ENCODE data around the gene EPS8L1.
"Not testable (repeated sequence)": the region's sequence is repeated elsewhere in the genome, so short reads cannot be mapped to it uniquely, and the experiment has no call there.

EPS8L1 gene

GRCh38 chr19:55050749-55051532 is 24.7 kb upstream of the EPS8L1 start:
- DNase-seq = no peak

- no peak for DNase-seq
Observed at GRCh38 chr19:55053735-55054134, 21.9 kb upstream of the EPS8L1 start.

- DNase-seq = no peak
Observed at GRCh38 chr19:55056827-55057226, 18.8 kb upstream of the EPS8L1 start.

- DNase-seq = no peak
Observed at GRCh38 chr19:55058781-55059610, 16.7 kb upstream of the EPS8L1 start.

- not testable (repeated sequence) for DNase-seq
Observed at GRCh38 chr19:55060287-55060686, 15.4 kb upstream of the EPS8L1 start.

GRCh38 chr19:55062735-55063491 is 12.8 kb upstream of the EPS8L1 start, which contains the start of gene RDH13:
RDH13 (minus strand) TSS chr19:55063148; CDS start chr19:55063032, 116 bp downstream.
- DNase-seq = peak; percentile 97 to 100

GRCh38 chr19:55063492-55063843 is 12.2 kb upstream of the EPS8L1 start:
- no peak for DNase-seq

- DNase-seq = not testable (repeated sequence)
Observed at GRCh38 chr19:55065516-55065915, 10.2 kb upstream of the EPS8L1 start.

- DNase-seq = no peak
Observed at GRCh38 chr19:55066107-55066709, 9.5 kb upstream of the EPS8L1 start.

- no peak for DNase-seq
Observed at GRCh38 chr19:55067869-55068268, 7.8 kb upstream of the EPS8L1 start.

- DNase-seq = no peak
Observed at GRCh38 chr19:55068950-55069864, 6.5 kb upstream of the EPS8L1 start.

GRCh38 chr19:55069865-55070197 is 5.8 kb upstream of the EPS8L1 start:
- no peak for DNase-seq

GRCh38 chr19:55070466-55071128 is 5.1 kb upstream of the EPS8L1 start:
- no peak for DNase-seq

GRCh38 chr19:55071129-55071502 is 4.6 kb upstream of the EPS8L1 start:
- DNase-seq = no peak

- DNase-seq = no peak
Observed at GRCh38 chr19:55071913-55072312, 3.8 kb upstream of the EPS8L1 start.

GRCh38 chr19:55076321-55076720 is 652 bp downstream of the EPS8L1 start:
- DNase-seq = no peak

- no peak for DNase-seq
Observed at GRCh38 chr19:55077106-55077505, 1.4 kb downstream of the EPS8L1 start.

GRCh38 chr19:55078996-55079395 is 3.3 kb downstream of the EPS8L1 start:
- no peak for DNase-seq

GRCh38 chr19:55079400-55080038 is 3.9 kb downstream of the EPS8L1 start:
- DNase-seq = no peak

GRCh38 chr19:55080121-55080967 is 4.7 kb downstream of the EPS8L1 start:
- DNase-seq = peak; percentile 52 to 54
